HG02970 (cell line): ENCODE data around the gene CCDC141.

Experiments
- ATAC-seq: cut with Tn5 transposase; IDR thresholded peaks from one replicate; pipeline ENCODE4 v1.9.1; 2021; ENCODE audit warnings: mild to moderate bottlenecking, moderate library complexity, moderate number of reproducible peaks; ENCODE audit not compliant: unreplicated experiment, low FRiP score

The CCDC141 gene

GRCh38 chr2:178845566-178846457 lies 204.1 kb downstream of the CCDC141 start:
- ATAC-seq: no peak

DNA sequence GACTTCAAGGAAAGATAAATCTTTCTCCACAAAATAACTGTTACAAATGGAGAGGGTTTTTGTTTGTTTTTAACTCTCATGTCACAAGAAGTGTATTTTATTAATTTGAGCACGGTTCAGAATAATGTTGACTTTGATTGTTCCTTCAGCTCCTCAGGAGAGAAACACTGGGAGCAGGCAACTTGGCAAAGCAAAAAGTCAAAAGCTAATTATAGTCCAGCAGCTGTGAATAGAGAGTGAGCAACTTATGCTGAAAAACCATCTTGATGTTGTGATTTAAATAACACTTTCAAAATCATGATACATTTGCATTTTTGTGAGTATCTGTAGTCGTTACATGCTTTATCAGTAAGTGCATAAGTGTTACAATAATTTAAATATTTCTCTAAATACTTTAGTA lies 205.2 kb downstream of the CCDC141 start:
- no peak for ATAC-seq

DNA sequence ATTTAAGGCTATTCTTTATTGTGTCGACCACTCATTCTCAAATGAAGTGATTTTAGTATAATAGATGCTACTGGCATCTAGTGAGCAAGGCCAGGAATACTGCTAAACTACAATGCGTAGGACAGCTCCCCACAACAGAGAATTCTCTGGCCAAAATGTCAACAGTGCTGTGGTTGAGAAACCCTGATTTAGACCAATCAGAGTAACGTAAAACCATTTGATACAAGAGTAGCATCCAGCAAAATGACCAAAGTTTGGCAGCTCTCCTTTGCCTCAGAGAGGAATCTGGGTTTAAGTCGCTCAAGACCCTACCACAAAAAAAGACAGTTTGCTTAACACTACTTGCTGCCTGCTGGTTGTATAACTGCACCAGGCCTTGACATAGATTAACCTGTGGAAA lies 205.7 kb downstream of the CCDC141 start:
- ATAC-seq: no peak

DNA sequence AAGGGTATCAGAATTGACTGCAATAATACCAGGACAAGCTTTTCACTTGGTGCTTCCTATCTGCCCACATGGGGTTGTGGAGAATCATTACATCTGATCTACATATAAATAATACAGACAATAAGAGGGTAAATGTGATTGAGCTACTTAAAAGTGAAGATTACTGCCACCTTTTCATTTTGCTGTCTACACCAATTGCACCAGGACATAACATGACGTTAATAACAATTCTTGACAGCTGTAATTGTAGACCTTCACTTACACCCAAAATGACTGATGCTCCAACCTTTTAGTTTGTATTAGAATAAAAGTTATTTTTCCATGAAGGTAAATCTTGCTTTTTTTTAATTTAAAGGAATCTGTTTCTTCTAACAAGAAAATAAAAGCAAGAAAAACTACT lies 206.2 kb downstream of the CCDC141 start:
- no peak for ATAC-seq

GRCh38 chr2:178836807-178837206 lies 213.1 kb downstream of the CCDC141 start:
- ATAC-seq: no peak

DNA sequence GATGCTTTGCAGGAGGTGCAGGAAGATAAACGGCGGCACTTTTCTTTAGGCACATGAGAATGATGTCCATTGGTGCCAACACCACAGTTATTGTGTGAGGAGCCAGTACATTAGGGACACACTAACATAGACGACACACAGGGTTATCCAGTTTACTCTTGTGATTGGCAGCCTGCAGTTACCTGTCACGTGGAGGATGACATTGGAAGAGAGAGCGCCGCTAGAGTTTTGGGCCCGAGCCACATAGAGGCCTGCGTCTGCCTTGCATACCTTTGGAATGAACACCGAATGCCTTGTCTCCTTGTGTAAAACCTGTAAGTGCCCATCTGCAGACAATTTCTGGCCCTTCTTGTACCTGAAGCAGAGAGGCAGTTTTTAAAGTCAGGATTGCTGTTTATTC lies 215.9 kb downstream of the CCDC141 start:
- no peak for ATAC-seq

DNA sequence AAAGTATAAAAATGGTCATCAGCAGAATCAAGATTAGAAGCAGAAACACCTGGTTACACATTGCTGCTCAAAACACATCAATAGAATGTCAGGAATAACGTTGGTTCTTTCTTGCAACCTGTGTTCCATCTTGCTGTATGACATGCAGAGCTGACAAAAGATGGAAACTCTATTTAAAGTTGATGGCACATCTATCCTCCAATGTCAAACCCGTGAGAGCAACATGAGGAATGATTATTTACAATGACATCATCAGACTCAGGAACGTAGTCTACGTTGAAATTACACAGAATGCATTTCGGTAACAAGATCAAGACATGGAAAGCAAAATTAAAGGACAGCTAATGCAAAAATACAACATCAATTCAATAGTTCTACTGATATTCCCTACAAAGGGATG lies 216.6 kb downstream of the CCDC141 start:
- no peak for ATAC-seq

DNA sequence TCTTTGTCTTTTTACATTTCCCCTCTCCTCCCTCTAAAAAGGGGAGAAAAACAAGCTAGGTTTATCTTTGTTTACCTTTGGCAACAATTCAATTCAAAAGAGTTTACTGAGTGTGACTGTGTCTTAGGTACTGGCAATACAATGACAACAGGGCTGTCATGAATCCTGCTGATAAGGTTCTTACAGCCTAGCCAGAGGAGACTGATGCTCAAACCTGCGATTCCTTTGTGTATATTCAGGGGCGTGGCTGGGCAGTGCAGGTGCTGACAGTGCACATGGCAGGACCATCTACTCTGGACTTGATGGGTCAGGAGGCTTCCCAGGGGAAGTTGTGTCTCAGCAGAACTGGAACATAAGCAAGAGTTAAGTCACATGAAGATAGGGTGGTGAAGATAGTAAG lies 219.5 kb downstream of the CCDC141 start:
- no peak for ATAC-seq

- ATAC-seq: no peak
Measured at GRCh38 chr2:178829981-178830380, 220.0 kb downstream of the CCDC141 start.

DNA sequence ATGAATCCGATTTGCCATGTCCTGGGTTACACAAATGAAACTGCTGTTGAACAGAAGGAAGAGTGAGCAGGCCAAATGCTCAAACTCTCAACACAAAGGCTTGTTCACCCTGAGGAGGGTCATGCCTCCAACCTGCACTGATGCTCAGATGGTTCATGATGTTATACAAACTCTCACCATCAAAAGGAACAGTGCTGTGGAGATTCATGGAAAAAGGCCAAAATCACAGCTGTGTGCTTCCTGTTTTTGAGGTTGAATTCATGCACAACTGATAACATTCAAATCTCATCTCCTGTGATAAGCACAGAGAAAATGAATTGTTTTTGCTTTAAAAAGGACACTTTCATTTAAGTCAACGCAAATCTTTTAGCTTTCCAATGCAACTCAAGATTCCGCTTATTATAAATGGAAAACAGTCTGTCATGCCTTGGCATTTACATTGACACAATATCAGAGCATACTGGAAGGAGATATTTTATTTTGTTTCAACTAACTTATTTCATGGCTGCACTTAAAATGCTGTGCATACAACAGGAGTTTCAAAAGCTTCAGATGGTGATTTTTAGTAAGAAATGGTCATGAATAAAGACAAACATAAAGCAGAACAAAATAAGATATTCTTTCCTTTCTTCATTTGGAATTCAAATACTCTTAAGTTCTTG lies 220.5 kb downstream of the CCDC141 start:
- ATAC-seq: no peak

GRCh38 chr2:178828486-178828881 lies 221.5 kb downstream of the CCDC141 start:
- ATAC-seq: no peak

DNA sequence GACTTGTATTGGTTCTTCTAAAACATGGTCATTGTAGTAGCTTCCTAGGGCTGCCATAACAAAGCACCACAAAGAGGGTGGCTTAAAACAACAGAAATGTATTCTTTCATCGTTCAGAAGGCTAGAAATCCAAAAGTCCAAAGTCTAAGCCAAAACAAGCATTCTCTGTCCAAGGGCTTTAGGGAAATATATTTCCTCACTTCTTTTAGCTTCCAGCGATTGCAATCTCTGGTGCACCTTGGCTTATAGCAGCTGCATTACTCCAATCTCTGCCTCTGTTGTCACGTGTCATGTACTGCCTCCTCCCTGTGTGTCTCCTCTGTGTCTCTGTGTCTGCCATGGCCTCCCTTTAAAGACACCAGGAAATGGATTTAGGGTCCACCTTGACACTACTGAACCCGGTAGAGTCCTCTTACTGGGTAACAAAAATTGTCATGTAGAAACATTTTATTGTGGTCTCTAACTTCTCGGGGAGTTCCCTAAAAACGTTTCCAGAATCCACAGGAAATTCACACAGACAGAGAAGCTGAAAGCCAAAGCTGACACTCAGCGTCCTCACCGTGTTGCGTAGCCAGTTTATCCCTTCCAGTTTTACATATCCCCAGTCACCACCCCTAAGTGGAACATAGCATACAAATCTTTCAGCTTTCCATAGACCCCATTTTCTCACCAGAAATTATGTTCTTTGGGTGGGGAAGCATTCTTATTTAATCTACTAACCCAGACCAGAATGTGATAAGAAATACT lies 222.0 kb downstream of the CCDC141 start:
- no peak for ATAC-seq

- no peak for ATAC-seq
Measured at GRCh38 chr2:178827111-178827510, 222.8 kb downstream of the CCDC141 start.

GRCh38 chr2:178825183-178825582 lies 224.8 kb downstream of the CCDC141 start:
- no peak for ATAC-seq

DNA sequence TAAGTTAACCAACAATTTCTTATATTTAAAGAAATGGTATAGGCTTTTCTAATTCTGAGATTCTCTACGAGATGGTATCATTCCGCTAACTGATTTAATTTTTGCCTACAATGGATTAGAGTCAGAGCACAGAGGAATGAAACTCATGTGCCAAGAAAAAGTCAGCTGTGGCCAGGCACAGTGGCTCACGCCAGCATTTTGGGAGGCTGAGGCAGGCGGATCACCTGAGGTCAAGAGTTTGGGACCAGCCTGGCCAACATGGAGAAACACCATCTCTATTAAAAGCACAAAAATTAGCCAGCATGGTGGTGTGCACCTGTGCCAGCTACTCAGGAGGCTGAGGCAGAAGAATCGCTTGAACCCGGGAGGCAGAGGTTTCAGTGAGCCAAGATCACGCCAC lies 225.8 kb downstream of the CCDC141 start:
- ATAC-seq: no peak

DNA sequence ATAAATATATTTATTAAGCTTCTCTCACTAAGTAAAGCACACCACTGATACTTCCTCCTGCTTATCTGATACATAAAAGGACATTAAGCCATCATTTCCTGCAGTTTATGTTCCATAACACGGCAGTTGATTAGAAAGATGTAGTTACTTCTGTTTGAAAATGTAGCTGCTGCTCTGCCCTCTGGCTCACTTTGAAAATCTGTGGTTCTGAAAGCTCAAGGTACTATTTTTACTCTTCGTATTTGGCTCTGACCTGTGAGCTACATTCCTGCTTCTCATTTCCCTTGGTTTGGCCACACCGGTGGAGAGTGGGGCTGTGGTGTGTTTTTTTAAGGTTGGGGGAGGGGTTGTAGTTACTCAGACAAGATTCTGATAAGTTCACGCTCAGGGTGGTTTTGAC lies 229.9 kb downstream of the CCDC141 start:
- ATAC-seq: no peak

DNA sequence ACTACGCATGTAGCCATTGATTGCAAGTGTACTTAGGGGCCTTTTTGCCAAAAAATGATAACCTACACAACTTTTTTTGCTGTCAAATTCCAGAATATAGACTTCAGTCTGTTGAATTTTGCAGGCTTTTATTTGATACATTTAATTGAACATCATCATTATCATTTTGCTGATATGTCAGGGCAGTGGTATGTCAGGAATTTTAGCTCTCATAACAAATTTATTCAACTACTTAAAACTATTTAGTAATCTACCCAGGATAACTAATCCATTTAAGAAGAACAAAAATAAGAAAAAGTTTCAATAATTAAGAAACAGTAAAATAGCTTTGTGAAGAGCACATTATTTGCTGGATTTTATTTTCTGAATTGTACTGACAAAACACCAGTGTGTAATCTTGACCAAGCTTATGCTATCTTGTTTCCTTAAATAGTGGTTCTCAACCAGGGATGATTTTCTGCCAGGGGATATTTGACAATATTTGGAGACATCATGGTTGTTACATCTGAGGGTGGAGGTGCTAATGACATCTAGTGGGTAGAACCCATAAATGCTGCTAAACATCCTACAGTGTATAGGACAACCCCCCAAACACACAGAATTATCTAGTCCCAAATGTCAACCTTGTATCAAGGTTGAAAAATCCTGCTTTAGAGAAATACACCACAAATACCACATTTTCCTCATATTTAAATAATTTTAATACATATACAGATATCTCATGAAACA lies 230.6 kb downstream of the CCDC141 start:
- ATAC-seq: no peak

- no peak for ATAC-seq
Measured at GRCh38 chr2:178811901-178812300, 238.0 kb downstream of the CCDC141 start.

DNA sequence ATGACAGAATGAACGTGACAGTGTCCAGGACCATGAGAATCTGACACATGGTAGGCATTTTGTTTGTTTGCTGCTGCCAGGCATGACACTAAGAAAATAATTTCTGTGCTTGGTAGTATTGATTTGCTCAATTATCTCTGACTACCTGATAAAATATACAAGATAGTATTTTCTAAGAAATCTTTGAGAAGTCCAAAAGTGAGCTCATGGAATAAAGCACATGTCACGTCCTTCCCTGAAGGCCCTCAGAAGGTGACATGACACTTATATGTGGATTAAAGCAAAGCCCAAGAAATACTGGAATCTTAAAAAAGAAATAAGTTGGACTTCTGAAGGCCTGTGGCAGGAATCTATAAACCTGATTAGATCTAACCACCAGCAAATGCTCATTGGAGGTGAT lies 238.9 kb downstream of the CCDC141 start:
- ATAC-seq: no peak

DNA sequence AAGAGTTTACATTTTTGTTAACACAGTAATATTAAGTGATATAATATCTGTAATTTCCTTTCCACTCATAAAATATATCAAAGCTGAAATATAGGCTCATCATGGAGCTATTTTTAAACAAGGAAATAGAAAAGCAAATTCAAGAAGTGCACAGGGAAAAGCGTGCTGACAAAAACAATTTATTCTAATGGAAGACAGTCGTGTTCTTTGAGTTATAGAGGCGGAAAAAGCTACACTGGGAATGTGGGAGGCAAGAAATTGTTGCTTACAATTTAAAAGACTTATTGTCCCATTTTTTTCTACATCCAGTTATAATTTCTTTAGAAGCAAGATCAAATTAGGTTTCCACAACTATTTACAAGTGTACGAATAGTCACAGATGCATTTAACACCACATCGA lies 239.5 kb downstream of the CCDC141 start:
- no peak for ATAC-seq
